HG02571 (cell line): ENCODE data around the gene GTF2A1.

Experiments used
- ATAC-seq: cut with Tn5 transposase; IDR thresholded peaks from one replicate; pipeline ENCODE4 v1.9.1; 2021; ENCODE audit warnings: mild to moderate bottlenecking, moderate library complexity; ENCODE audit not compliant: unreplicated experiment

Gene GTF2A1

DNA sequence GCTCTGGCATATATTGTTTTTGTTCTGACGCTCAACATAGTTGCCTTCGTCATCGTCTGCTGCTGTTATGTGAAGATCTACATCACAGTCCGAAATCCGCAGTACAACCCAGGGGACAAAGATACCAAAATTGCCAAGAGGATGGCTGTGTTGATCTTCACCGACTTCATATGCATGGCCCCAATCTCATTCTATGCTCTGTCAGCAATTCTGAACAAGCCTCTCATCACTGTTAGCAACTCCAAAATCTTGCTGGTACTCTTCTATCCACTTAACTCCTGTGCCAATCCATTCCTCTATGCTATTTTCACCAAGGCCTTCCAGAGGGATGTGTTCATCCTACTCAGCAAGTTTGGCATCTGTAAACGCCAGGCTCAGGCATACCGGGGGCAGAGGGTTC, 77.0 kb downstream of the GTF2A1 start:
- no peak for ATAC-seq

DNA sequence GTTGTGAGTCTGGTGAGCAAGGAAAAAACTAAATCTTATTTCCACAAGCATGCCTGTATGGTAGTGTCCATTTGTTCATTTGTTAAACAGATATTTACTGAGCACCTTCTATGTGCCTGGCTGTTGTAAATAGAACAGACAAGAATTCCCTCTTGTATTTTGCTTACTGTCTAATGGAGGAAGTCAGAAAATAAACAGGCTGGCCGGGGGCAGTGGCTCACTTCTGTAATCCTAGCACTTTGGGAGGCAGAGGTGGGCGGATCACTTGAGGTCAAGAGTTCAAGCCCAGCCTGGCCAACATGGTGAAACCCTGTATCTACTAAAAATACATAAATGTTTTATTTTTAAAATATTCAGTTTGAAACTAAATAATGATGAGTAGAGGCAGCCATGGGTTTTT, 79.3 kb downstream of the GTF2A1 start:
- no peak for ATAC-seq

DNA sequence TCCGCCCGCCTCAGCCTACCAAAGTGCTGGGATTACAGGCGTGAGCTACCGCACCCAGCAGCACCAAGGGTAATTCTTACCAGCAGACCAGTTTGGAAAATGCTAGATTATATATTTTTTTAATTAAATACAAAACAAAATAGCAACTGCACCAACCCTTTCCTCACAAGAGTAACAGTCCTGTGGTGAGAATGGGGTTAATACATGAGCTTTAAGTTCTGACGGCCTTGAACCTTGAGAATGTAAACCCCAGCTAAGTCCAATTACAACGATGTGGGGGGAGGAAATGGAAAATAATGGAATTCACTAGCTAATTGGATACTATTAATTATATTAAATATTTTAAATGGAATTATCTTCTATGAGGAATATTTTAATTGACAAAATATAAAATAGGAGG, 82.3 kb downstream of the GTF2A1 start:
- ATAC-seq = no peak

DNA sequence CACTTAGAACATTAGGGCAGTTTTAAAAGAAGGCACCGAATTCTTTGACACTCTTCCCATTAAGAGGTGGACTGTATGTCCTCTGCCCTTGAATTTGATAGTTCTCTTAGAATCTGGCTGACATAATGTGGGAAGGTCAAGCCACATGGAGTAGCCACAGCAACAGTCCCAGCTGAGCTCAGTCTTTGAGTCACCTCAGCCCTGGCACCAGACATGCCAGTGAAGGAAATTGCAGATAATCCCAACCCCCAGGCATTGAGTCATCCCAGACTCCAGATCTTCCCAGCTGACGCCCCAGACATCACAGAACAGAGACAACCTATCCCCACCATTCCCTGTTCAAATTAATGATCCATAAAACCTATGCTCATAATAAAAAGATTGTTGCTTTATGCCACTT, 83.4 kb downstream of the GTF2A1 start:
- ATAC-seq = no peak

DNA sequence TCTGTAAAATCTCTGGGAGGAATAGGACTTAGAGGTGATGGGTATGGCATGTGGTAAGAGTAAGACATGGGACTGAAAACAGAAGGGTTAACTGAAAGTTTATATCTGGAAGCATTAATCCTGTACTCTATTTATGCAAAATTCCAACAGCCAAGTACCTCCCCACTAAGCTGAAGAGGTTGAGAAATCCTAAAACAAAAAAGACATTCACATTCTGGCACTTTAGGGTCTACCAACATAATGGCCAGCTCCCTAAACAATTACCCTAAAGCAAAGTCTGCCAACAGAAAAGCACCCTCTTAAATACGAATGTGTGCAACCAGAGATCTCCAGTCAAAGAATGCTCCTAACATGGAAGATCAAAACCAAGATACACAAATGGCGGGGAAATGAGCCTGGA, 87.4 kb downstream of the GTF2A1 start:
- ATAC-seq = no peak

DNA sequence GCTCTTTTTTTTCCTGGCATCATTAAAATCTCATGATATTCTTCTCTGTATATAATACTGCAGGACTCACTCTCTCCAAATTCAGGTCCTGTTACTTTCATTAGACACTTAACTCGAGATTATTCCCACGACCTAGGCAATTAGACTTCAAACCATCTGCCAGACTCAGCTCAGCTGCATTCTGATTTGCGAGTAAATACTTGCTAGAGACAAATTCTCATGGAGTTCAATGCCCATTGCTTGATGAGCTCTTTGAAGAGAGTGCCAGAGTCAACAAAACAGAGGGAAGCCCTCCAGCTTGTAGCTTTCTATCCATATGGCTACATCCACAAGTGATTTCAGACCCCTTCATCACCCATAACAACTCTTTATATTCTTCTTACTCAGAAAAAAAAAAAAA, 88.3 kb downstream of the GTF2A1 start:
- ATAC-seq = no peak

DNA sequence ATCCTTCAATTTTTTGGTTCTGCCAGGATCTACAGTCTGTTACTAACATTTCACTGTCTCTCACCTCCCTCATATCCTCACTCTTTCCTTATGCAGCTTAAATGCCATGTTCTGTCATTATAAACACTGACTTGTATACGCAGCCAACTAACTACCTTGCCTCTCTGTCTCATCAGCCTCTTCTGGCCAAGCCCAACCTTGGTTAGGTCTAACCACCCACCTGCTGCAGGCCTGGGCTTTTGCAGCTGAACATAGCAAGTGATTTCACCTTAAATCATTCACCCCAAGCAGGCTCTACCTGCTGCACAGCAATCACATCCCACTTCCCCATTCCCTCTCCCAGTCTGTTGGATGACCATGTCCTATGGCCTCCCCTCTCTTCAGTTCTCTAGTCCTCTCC, 91.5 kb downstream of the GTF2A1 start:
- ATAC-seq = no peak

DNA sequence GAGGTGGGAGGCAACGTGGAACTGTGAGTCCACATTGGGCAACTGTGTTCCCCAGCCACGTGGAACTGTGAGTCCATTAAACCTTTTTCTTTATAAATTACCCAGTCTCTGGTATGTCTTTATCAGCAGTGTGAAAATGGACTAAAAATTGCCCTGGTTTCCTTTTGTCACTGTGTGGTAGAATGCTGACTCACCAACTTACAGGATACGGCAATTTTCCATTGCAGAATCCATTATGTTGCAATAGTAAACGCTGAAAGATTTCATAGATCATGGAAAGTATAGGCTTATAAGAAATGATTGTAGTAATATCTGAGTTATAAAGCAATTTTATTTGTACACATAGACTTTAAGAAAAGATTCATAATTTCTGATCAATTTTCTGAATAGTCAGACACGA, 93.0 kb downstream of the GTF2A1 start:
- no peak for ATAC-seq

DNA sequence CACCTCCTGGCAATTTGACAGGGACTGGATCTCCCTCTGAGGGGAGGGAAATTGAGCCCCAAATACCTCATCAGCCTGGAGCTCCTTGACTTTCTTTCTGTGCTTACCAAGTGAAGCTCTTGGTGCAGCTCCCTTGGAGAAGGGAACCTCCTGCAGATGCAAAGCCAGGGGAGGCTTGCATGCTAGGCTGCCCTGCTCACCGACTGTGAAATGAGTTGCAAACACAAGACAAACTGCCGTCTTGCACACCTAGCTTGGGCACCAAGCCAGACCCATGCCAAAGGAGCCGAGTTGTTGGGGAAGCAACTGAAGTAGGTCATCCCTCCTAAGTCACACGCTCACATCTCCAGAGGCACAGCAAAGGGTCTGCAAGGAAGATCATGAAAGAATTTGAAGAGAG, 95.2 kb downstream of the GTF2A1 start:
- ATAC-seq = no peak
